H1 (cell line): ENCODE results near the gene CSN1S1. TPM values are rescaled to one million over a fixed set of nuclear protein-coding genes. Genes with fewer than 3 reads are reported as not detected.
A peak's percentile ranks its signal among the peaks of the same experiment; 100 is the strongest.

Experiments
- CTCF ChIA-PET: fragments of 300-600 bp; sonication (Branson Sonifier 250); formaldehyde crosslinking; loops from one replicate; lab custom pipeline; 2021; ENCODE audit not compliant: partially characterized antibody; lab: Charles Lee
- POLR2A ChIA-PET: fragments of 300-600 bp; sonication (Branson Sonifier 250); formaldehyde crosslinking; loops from one replicate; lab custom pipeline; 2021; ENCODE audit warnings: inconsistent platforms; ENCODE audit not compliant: partially characterized antibody; lab: Charles Lee
- DNase-seq, 2 experiments: peaks; one replicate each; pipeline versions ENCODE4 v3.0.0 to v3.0.0-alpha.2; 2010 to 2022; ENCODE audit warnings: low spot score in 2 of 2, low read depth in 1 of 2, mixed read lengths in 1 of 2
- FAIRE-seq: peaks from 2 replicates; lab custom pipeline; 2011; peaks lifted over from hg19 to GRCh38; lab: Jason Lieb, UNC
- H2AFZ ChIP-seq: 2 replicates; pipeline ENCODE4 v1.8.1; 2012; ENCODE audit warnings: low read length, inconsistent platforms
- H2AK5ac ChIP-seq: 2 replicates; pipeline ENCODE4 v1.6.1; 2013; ENCODE audit warnings: low read depth, low read length
- H2BK120ac ChIP-seq: replicated peaks from 2 replicates; pipeline ENCODE3; 2013; ENCODE audit warnings: low read depth, low read length, inconsistent platforms
- H2BK12ac ChIP-seq: 2 replicates; pipeline ENCODE4 v1.6.1; 2013; ENCODE audit warnings: low read depth, low read length
- H2BK15ac ChIP-seq: 2 replicates; pipeline ENCODE4 v1.6.1; 2013; ENCODE audit warnings: low read length
- H2BK20ac ChIP-seq: 2 replicates; pipeline ENCODE4 v1.6.1; 2013; ENCODE audit warnings: low read length
- H2BK5ac ChIP-seq: 2 replicates; pipeline ENCODE4 v1.6.1; 2013; ENCODE audit warnings: low read depth, low read length
- H3K14ac ChIP-seq: 2 replicates; pipeline ENCODE4 v1.6.1; 2013; ENCODE audit warnings: inconsistent platforms; ENCODE audit not compliant: insufficient read length
- H3K18ac ChIP-seq: 2 replicates; pipeline ENCODE4 v1.6.1; 2013; ENCODE audit warnings: low read length; ENCODE audit errors: extremely low read depth
- H3K23ac ChIP-seq: 2 replicates; pipeline ENCODE4 v1.6.1; 2013; ENCODE audit warnings: inconsistent platforms; ENCODE audit not compliant: insufficient read length
- H3K23me2 ChIP-seq: 2 replicates; pipeline ENCODE4 v1.6.1; 2013; ENCODE audit warnings: low read depth, low read length
- H3K27ac ChIP-seq: 2 replicates; pipeline ENCODE4 v1.6.1; 2011; ENCODE audit warnings: low read depth, low read length, inconsistent platforms
- H3K27me3 ChIP-seq, 4 experiments: replicated peaks in 1 of 4; 1 replicate in 1 of 4; 2 replicates in 3 of 4; pipeline versions ENCODE4 v1.6.1 to v1.8.1; 2011 to 2013; ENCODE audit warnings: low read length in 3 of 4, mild to moderate bottlenecking in 3 of 4, inconsistent platforms in 2 of 4, mixed read lengths in 2 of 4, moderate library complexity in 1 of 4; ENCODE audit not compliant: control insufficient read depth in 3 of 4, insufficient read depth in 3 of 4; ENCODE audit errors: extremely low read depth in 1 of 4
- H3K36me3 ChIP-seq, 4 experiments: 2 replicates each; pipeline versions ENCODE4 v1.6.1 to v1.8.1; 2011 to 2013; ENCODE audit warnings: mild to moderate bottlenecking in 4 of 4, low read length in 3 of 4, moderate library complexity in 2 of 4, control low read depth in 1 of 4, inconsistent platforms in 1 of 4; ENCODE audit not compliant: insufficient read depth in 4 of 4, control insufficient read depth in 2 of 4
- H3K4ac ChIP-seq: replicated peaks from 2 replicates; pipeline ENCODE3; 2013; ENCODE audit warnings: low read length, low read depth, mixed read lengths, inconsistent platforms; ENCODE audit not compliant: insufficient read length
- H3K4me1 ChIP-seq, 4 experiments: replicated peaks in 1 of 4; 1 replicate in 1 of 4; 2 replicates in 3 of 4; pipeline versions ENCODE4 v1.6.1 to v1.8.1; 2011 to 2013; ENCODE audit warnings: low read length in 3 of 4, inconsistent platforms in 2 of 4, mixed read lengths in 1 of 4; ENCODE audit not compliant: insufficient read depth in 4 of 4, control insufficient read depth in 3 of 4
- H3K4me2 ChIP-seq, 2 experiments: 2 replicates each; pipeline versions ENCODE4 v1.6.1 to v1.8.1; 2011 to 2013; ENCODE audit warnings: low read depth in 2 of 2, low read length in 2 of 2, control low read depth in 1 of 2, inconsistent platforms in 1 of 2, mild to moderate bottlenecking in 1 of 2; ENCODE audit not compliant: insufficient read depth in 1 of 2
- H3K4me3 ChIP-seq, 4 experiments: fragments of 200-600, 300-600 bp in 1 of 4; sonication (generic), shearing (Covaris generic), sonication (Bioruptor Twin) in 1 of 4; 2 replicates each; pipeline versions ENCODE4 v1.5.1 to v1.8.1; 2011 to 2016; ENCODE audit warnings: low read length in 4 of 4, low read depth in 3 of 4, control low read depth in 2 of 4, inconsistent platforms in 2 of 4, mild to moderate bottlenecking in 2 of 4, mixed read lengths in 1 of 4, moderate library complexity in 1 of 4; ENCODE audit not compliant: insufficient read depth in 2 of 4; ENCODE audit errors: extremely low read depth in 1 of 4
- H3K56ac ChIP-seq: replicated peaks from 2 replicates; pipeline ENCODE3; 2013; ENCODE audit warnings: low read depth, mild to moderate bottlenecking, mixed read lengths, low read length, inconsistent platforms; ENCODE audit not compliant: insufficient read length
- H3K79me1 ChIP-seq: 2 replicates; pipeline ENCODE4 v1.6.1; 2013; ENCODE audit warnings: low read depth, low read length, control low read depth
- H3K79me2 ChIP-seq, 2 experiments: 2 replicates each; pipeline versions ENCODE4 v1.6.1 to v1.8.1; 2012 to 2013; ENCODE audit warnings: low read length in 2 of 2, mild to moderate bottlenecking in 2 of 2, inconsistent platforms in 1 of 2; ENCODE audit not compliant: insufficient read depth in 2 of 2, control insufficient read depth in 1 of 2
- H3K9ac ChIP-seq, 4 experiments: replicated peaks in 1 of 4; 1 replicate in 1 of 4; 2 replicates in 3 of 4; pipeline versions ENCODE4 v1.6.1 to v1.8.1; 2011 to 2013; ENCODE audit warnings: low read depth in 3 of 4, low read length in 3 of 4, control low read depth in 2 of 4, mild to moderate bottlenecking in 2 of 4, moderate library complexity in 2 of 4, inconsistent platforms in 1 of 4; ENCODE audit errors: extremely low read depth in 1 of 4
- H3K9me3 ChIP-seq, 2 experiments: 2 replicates each; pipeline versions ENCODE4 v1.6.1 to v1.8.1; 2012 to 2013; ENCODE audit warnings: mild to moderate bottlenecking in 2 of 2, moderate library complexity in 2 of 2, control low read depth in 1 of 2, inconsistent platforms in 1 of 2, low read depth in 1 of 2, low read length in 1 of 2, mixed read lengths in 1 of 2; ENCODE audit not compliant: insufficient read depth in 2 of 2
- H4K20me1 ChIP-seq, 2 experiments: replicated peaks in 1 of 2; 2 replicates each; pipeline versions ENCODE3 to v1.8.1; 2011 to 2013; ENCODE audit warnings: inconsistent platforms in 2 of 2, low read length in 2 of 2, mild to moderate bottlenecking in 1 of 2; ENCODE audit not compliant: insufficient read depth in 2 of 2, control insufficient read depth in 1 of 2
- H4K5ac ChIP-seq: 2 replicates; pipeline ENCODE4 v1.6.1; 2013; ENCODE audit warnings: low read length, low read depth, mixed read lengths, inconsistent platforms; ENCODE audit not compliant: insufficient read length
- H4K8ac ChIP-seq: 2 replicates; pipeline ENCODE4 v1.8.0; 2013; ENCODE audit warnings: mild to moderate bottlenecking, moderate library complexity, low read length, inconsistent platforms; ENCODE audit not compliant: insufficient read depth; ENCODE audit errors: extremely low read depth
- H4K91ac ChIP-seq: replicated peaks from 2 replicates; pipeline ENCODE3; 2013; ENCODE audit warnings: low read length, mixed read lengths, inconsistent platforms; ENCODE audit not compliant: insufficient read length
- CHD2 ChIP-seq: IDR thresholded peaks from 2 replicates; pipeline ENCODE4 v1.6.1; 2012; ENCODE audit warnings: low read length, improper control_type of control experiment
- EGR1 ChIP-seq: IDR thresholded peaks from 2 replicates; pipeline ENCODE4 v1.6.1; 2011; ENCODE audit warnings: low read depth, low read length, borderline replicate concordance
- FOSL1 ChIP-seq: IDR thresholded peaks from 2 replicates; pipeline ENCODE4 v1.6.1; 2011; ENCODE audit warnings: mild to moderate bottlenecking, low read depth, low read length, moderate library complexity; ENCODE audit not compliant: insufficient read depth
- NANOG ChIP-seq: IDR thresholded peaks from 2 replicates; pipeline ENCODE4 v1.6.1; 2011; ENCODE audit warnings: low read length, low read depth, mild to moderate bottlenecking, inconsistent platforms; ENCODE audit not compliant: insufficient read depth, poor library complexity, severe bottlenecking
- NRF1 ChIP-seq: IDR thresholded peaks from 2 replicates; pipeline ENCODE4 v1.6.1; 2011; ENCODE audit warnings: mild to moderate bottlenecking, low read depth, low read length, improper control_type of control experiment
- POU5F1 ChIP-seq: IDR thresholded peaks from 2 replicates; pipeline ENCODE4 v1.6.1; 2011; ENCODE audit warnings: low read depth, mild to moderate bottlenecking, low read length, moderate library complexity
- RAD21 ChIP-seq, 2 experiments: IDR thresholded peaks in 1 of 2; conservative IDR thresholded peaks in 1 of 2; 2 replicates each; pipeline ENCODE4 v1.6.1; 2011; ENCODE audit warnings: low read depth in 2 of 2, low read length in 2 of 2, improper control_type of control experiment in 1 of 2, inconsistent platforms in 1 of 2, mild to moderate bottlenecking in 1 of 2, moderate library complexity in 1 of 2
- RBBP5 ChIP-seq: IDR thresholded peaks from 2 replicates; pipeline ENCODE4 v1.7.1; 2012; ENCODE audit warnings: low read depth, mild to moderate bottlenecking, inconsistent platforms, low read length, moderate library complexity, borderline replicate concordance
- SIN3A ChIP-seq, 2 experiments: IDR thresholded peaks in 1 of 2; conservative IDR thresholded peaks in 1 of 2; 2 replicates each; pipeline ENCODE4 v1.6.1; 2011 to 2012; ENCODE audit warnings: low read length in 2 of 2, improper control_type of control experiment in 1 of 2, low read depth in 1 of 2, mild to moderate bottlenecking in 1 of 2
- TAF7 ChIP-seq: optimal IDR thresholded peaks from 2 replicates; pipeline ENCODE3; 2011; ENCODE audit warnings: low read depth, mild to moderate bottlenecking, inconsistent platforms, low read length, moderate library complexity, borderline replicate concordance
- WGBS, 2 experiments: shearing (Covaris generic) in 1 of 2; methylation state at CpG; one replicate each; pipeline versions ENCODE4 v1.1.6 to v1.1.7; 2013 to 2015; ENCODE audit warnings: low lambda C conversion rate in 2 of 2, mixed read lengths in 2 of 2, inconsistent platforms in 1 of 2, low coverage in 1 of 2, missing lambda C conversion rate in 1 of 2; ENCODE audit not compliant: insufficient replicate concordance in 2 of 2, insufficient coverage in 1 of 2, insufficient read length in 1 of 2; ENCODE audit errors: extremely low coverage in 1 of 2, missing lambda C conversion rate in 1 of 2; 5-methylcytosine and 5-hydroxymethylcytosine counted together
- polyA plus RNA-seq, 7 experiments: library from polyadenylated mRNA; depleted of rRNA in 3 of 7; stranded (reverse) in 5 of 7; unstranded in 2 of 7; fragments of >200 nt in 5 of 7; fragments of 200-250 nt in 2 of 7; gene quantifications; 1 replicate in 5 of 7; 2 replicates in 1 of 7; 4 replicates in 1 of 7; pipeline versions ENCODE4 v1.2.1 to v1.2.3, GENCODE V29; 2011 to 2013; ENCODE audit warnings: missing spikeins in 2 of 7, mixed read lengths in 2 of 7
- total RNA-seq: library from RNA; stranded (reverse); fragmentation: NEBNext Ultra II Directional; extraction: Animal tissue kit (Norgen Biotek cat#: 25700); gene quantifications from 2 replicates; pipeline ENCODE4 v1.2.1, GENCODE V29; 2021

Gene CSN1S1
- total and polyA plus RNA-seq, 2 of the 8 experiments (the other 6 are each of a cell fraction or from before 2014, with no cell fraction given) = not detected

DNA sequence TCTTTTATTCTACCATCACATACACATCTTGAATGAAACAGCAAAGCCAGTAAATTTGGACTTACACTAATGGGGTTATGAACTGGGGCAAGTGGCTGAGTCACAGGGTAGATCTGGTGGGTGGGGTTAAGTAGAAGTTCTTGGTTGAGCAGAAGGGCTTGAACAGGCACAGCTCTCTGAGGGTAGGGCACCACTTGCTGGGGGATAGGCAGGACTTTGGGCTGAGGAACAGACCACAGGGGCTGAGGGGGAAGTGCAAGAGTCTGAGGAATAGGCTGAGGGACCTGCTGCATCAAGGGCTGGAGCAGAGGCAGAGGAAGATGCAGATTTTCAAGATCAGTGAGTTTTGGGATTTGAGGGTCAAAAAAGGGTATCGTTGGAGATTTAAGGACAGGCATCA, 26.3 kb downstream of the CSN1S1 start:
- FAIRE-seq = no peak
- ChIA-PET CTCF (interaction anchor here (0.6 kb wide), 1 partner anchor 61 kb away, joined by 3 read pairs; no protein-coding TSS in a partner anchor), POLR2A (no interaction called here)
- 94% methylated on average over 1 of the region's 1 CpG; no CpG with 5 or more reads in 1 of the 2 experiments for WGBS, 2 experiments
- Histone ChIP-seq H2BK20ac (no peak overlapping the region), H2BK12ac (no peak overlapping the region), H3K79me2 (no peaks in the 10 kb centered on the region), H3K56ac (no peak overlapping the region), H2AK5ac (no peak overlapping the region), H4K20me1 (no peaks in the 10 kb centered on the region), H2AFZ (peak overlapping the region; percentile 97), H3K18ac (no peak overlapping the region), H3K27ac (no peak overlapping the region), H3K9ac (no peak overlapping the region), H2BK120ac (no peak overlapping the region), H3K36me3 (no peaks in the 10 kb centered on the region), H2BK5ac (no peak overlapping the region), H4K5ac (no peak overlapping the region), H2BK15ac (no peak overlapping the region), H3K4me2 (no peak overlapping the region), H3K14ac (no peak overlapping the region), H3K79me1 (no peaks in the 10 kb centered on the region), H3K4me1 (no peaks in the 10 kb centered on the region), H3K27me3 (no peaks in the 10 kb centered on the region), H3K23me2 (no peaks in the 10 kb centered on the region), H3K23ac (no peak overlapping the region), H3K9me3 (no peaks in the 10 kb centered on the region), H4K8ac (no peak overlapping the region), H4K91ac (no peak overlapping the region), H3K4me3 (no peak overlapping the region), H3K4ac (no peak overlapping the region)
- no peak for DNase-seq
- TF ChIP-seq POU5F1 = no peak
- TF ChIP-seq NANOG = no peak
- TF ChIP-seq RBBP5 = no peak
- no peak for TF ChIP-seq SIN3A (conservative IDR thresholded peaks at IDR 0.05 in 1 of 2, IDR thresholded peaks at IDR 0.05 in 1 of 2; ENCODE audit: low read depth in 1 of 2, low read length in 2 of 2)
- TF ChIP-seq CHD2 = no peak
- no peak for TF ChIP-seq RAD21 (IDR thresholded peaks at IDR 0.05 in 1 of 2, conservative IDR thresholded peaks at IDR 0.05 in 1 of 2; ENCODE audit: low read depth in 2 of 2, low read length in 2 of 2)
- TF ChIP-seq TAF7 = no peak
- TF ChIP-seq FOSL1 = no peak
- TF ChIP-seq EGR1 = no peak
- TF ChIP-seq NRF1 = no peak
